ENCODE measurements around the gene GPN1. TPM values are rescaled to one million over a fixed set of nuclear protein-coding genes. Genes with fewer than 3 reads are reported as not detected.
A peak's percentile ranks its signal among the peaks of the same experiment; 100 is the strongest.

GPN1 gene
- total and polyA plus RNA-seq, 2 of the 8 experiments (the other 6 are each of a cell fraction or from before 2014, with no cell fraction given): 38.7 to 43.5 TPM

GRCh38 chr2:27582695-27583389 is 46.0 kb upstream of the GPN1 start, which contains the start of gene ZNF512 (continued):
- TF ChIP-seq CHD7 (IDR thresholded peaks at IDR 0.05; ENCODE audit: insufficient replicate concordance, low read length) (no peak), PHF8 (conservative IDR thresholded peaks at IDR 0.05; ENCODE audit: low read depth, low read length) (peak; percentile 60), GABPA (IDR thresholded peaks at IDR 0.05; ENCODE audit: borderline replicate concordance, insufficient read depth, low read length) (0 out of 2 replicates have a peak, but pooled peaks have one; percentile 61), SP1 (IDR thresholded peaks at IDR 0.05; ENCODE audit: low read depth, low read length) (peak; percentile 37; the same call in 1 of the 2 replicates), SAP30 (IDR thresholded peaks at IDR 0.05; ENCODE audit: insufficient read depth, insufficient replicate concordance, low read length) (no peak), BACH1 (IDR thresholded peaks at IDR 0.05; ENCODE audit: low read length) (no peak), RXRA (IDR thresholded peaks at IDR 0.05; ENCODE audit: insufficient read depth, low read depth, low read length) (no peak), SIN3A (conservative IDR thresholded peaks at IDR 0.05 in 1 of 2, IDR thresholded peaks at IDR 0.05 in 1 of 2; ENCODE audit: low read depth in 1 of 2, low read length in 2 of 2) (0 out of 4 replicates have a peak, but pooled peaks of 1 of the 2 experiments have one; percentile 35), SP4 (IDR thresholded peaks at IDR 0.05; ENCODE audit: low read length) (no peak), TAF1 (IDR thresholded peaks at IDR 0.05; ENCODE audit: low read depth, low read length) (peak; percentile 97)
